Calu3 (cell line): ENCODE measurements around the gene MYF5. TPM values are rescaled to one million over a fixed set of nuclear protein-coding genes. Genes with fewer than 3 reads are reported as not detected.

Experiments
- BruUV-seq: library from RNA; stranded (reverse); fragments of 400-500 nt; replicated peaks from 2 replicates; lab custom pipeline; 2021; lab: Mats Ljungman, UMichigan
- CTCF ChIA-PET: fragments of 300-600 bp; sonication (Branson Sonifier 250); formaldehyde crosslinking; loops from one replicate; lab custom pipeline; 2022; ENCODE audit warnings: antibody characterized with exemption; lab: Charles Lee
- DNase-seq: peaks from one replicate; pipeline ENCODE4 v3.0.0; 2022
- H3K27ac Mint-ChIP-seq: one replicate; pipeline ENCODE4 v1.8.0; 2022; ENCODE audit warnings: mixed read lengths; ENCODE audit not compliant: unreplicated experiment
- H3K27me3 Mint-ChIP-seq: one replicate; pipeline ENCODE4 v1.8.0; 2022; ENCODE audit warnings: mixed read lengths; ENCODE audit not compliant: unreplicated experiment
- H3K36me3 Mint-ChIP-seq: one replicate; pipeline ENCODE4 v1.8.0; 2022; ENCODE audit warnings: mild to moderate bottlenecking, moderate library complexity, mixed read lengths; ENCODE audit not compliant: insufficient read depth, unreplicated experiment
- H3K4me1 Mint-ChIP-seq: one replicate; pipeline ENCODE4 v1.8.0; 2022; ENCODE audit warnings: mild to moderate bottlenecking, low read depth, mixed read lengths; ENCODE audit not compliant: unreplicated experiment
- H3K4me3 Mint-ChIP-seq: one replicate; pipeline ENCODE4 v1.8.0; 2022; ENCODE audit warnings: mild to moderate bottlenecking, low read depth, moderate library complexity, mixed read lengths; ENCODE audit not compliant: unreplicated experiment
- H3K9me3 Mint-ChIP-seq: one replicate; pipeline ENCODE4 v1.8.0; 2022; ENCODE audit warnings: low read depth, mixed read lengths; ENCODE audit not compliant: unreplicated experiment
- CTCF ChIP-seq: fragments of 200-600 bp; IDR thresholded peaks from one replicate; pipeline ENCODE4 v1.8.0; 2022; ENCODE audit warnings: antibody characterized with exemption; ENCODE audit not compliant: unreplicated experiment
- intact Hi-C: fragments of 100-400 bp; cut with micrococcal nuclease; formaldehyde crosslinking; loops from one replicate; pipeline ENCODE4 v1.10.0; 2022; ENCODE audit not compliant: unreplicated experiment
- total RNA-seq: library from RNA; stranded (reverse); gene quantifications from 2 replicates; pipeline ENCODE4 v1.2.3, GENCODE V29; 2022

MYF5 gene
- total RNA-seq, 1 experiment from 2014 or later, result not detected

DNA sequence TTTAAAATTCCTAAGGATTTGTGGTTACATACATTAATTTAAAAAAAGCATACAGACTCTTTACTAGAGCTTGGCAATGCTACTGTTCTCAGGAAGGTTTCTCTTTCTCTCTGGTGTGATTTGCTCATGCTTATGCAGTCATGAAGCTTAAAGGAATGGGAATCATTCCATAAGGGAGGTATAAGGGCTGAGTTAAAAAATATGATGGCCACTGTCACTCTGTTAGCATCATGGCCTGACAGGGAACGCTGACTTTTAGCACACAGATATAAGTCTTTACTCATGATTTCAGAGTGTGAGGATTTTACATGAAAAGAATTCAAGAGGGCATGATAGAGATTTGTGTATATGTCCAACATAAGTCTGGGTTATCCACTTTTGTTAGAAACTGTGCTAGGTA lies 3.8 kb downstream of the MYF5 start:
- Mint-ChIP-seq H3K27ac (no peak overlapping the region), H3K4me1 (no peaks in the 10 kb centered on the region), H3K4me3 (no peak overlapping the region), H3K36me3 (no peaks in the 10 kb centered on the region), H3K9me3 (no peaks in the 10 kb centered on the region), H3K27me3 (no peaks in the 10 kb centered on the region)
- TF ChIP-seq CTCF, result no peak
- no TSS peak for BruUV-seq
- CTCF ChIA-PET, result no interaction called here
- intact Hi-C loops, result no loop called here
- no peak for DNase-seq

- H3K4me1 Mint-ChIP-seq, result no peaks in the 10 kb centered on the region
- CTCF ChIA-PET, result no interaction called here
- H3K27ac Mint-ChIP-seq, result no peak overlapping the region
- no peaks in the 10 kb centered on the region for H3K36me3 Mint-ChIP-seq
- no peak for DNase-seq
- H3K27me3 Mint-ChIP-seq, result no peaks in the 10 kb centered on the region
- no TSS peak for BruUV-seq
- H3K4me3 Mint-ChIP-seq, result no peak overlapping the region
- no peaks in the 10 kb centered on the region for H3K9me3 Mint-ChIP-seq
- no peak for TF ChIP-seq CTCF
- intact Hi-C loops, result no loop called here
Observed at GRCh38 chr12:80721326-80721725, 4.6 kb downstream of the MYF5 start.

DNA sequence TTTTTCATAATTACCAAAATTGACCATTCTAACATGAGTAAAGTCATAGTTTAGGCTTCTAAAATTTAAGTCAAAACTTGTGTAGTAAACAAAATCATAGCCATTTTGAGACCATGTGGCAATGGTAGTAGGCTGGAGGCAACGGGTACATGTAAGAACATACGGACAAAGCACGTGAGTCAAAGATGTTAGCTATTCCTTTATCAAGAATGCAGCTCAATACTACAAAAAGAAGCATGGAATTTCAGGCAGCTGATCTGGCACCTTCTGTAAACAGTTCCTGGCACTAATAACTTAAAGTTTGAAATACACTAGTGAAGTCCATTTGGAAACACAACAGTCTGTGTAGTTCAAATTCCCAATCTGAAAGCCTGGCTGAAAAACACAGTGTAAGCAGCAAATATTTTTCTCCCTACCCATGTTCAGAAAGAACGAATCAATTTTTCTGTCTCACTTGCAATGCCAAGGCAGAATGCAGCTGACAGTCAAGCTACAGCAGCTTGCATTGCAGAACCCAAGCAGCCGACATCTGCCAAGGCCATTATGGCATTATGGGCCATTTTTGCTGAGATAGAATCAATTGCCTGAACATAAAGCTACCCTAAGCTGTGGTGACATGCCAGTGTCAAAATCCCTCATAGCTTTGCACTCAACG lies 29.3 kb downstream of the MYF5 start:
- DNase-seq, result no peak
- H3K27me3 Mint-ChIP-seq, result no peaks in the 10 kb centered on the region
- H3K27ac Mint-ChIP-seq, result no peak overlapping the region
- CTCF ChIA-PET, result no interaction called here
- intact Hi-C loops, result no loop called here
- H3K9me3 Mint-ChIP-seq, result no peaks in the 10 kb centered on the region
- no peak overlapping the region for H3K4me3 Mint-ChIP-seq
- TF ChIP-seq CTCF, result no peak
- H3K4me1 Mint-ChIP-seq, result no peaks in the 10 kb centered on the region
- H3K36me3 Mint-ChIP-seq, result no peaks in the 10 kb centered on the region
- BruUV-seq, result no TSS peak

- intact Hi-C loops, result no loop called here
- Mint-ChIP-seq H3K4me1 (no peaks in the 10 kb centered on the region), H3K4me3 (no peak overlapping the region), H3K36me3 (no peaks in the 10 kb centered on the region), H3K9me3 (no peaks in the 10 kb centered on the region), H3K27ac (no peak overlapping the region), H3K27me3 (no peaks in the 10 kb centered on the region)
- BruUV-seq, result no TSS peak
- CTCF ChIA-PET, result interaction anchor here (0.7 kb wide), 1 partner anchor 1219 kb away, joined by 3 read pairs; no protein-coding TSS in a partner anchor
- no peak for TF ChIP-seq CTCF
- no peak for DNase-seq
Observed at GRCh38 chr12:80747800-80748199, 31.1 kb downstream of the MYF5 start.
